HG03565 (cell line): ENCODE data around the gene PAQR9.

Source experiments
- ATAC-seq: cut with Tn5 transposase; IDR thresholded peaks from one replicate; pipeline ENCODE4 v1.9.1; 2021; ENCODE audit warnings: mild to moderate bottlenecking, moderate library complexity; ENCODE audit not compliant: unreplicated experiment

PAQR9 gene

GRCh38 chr3:142983318-142983717, 19.8 kb upstream of the PAQR9 start:
- no peak for ATAC-seq

GRCh38 chr3:142982038-142982773, 18.7 kb upstream of the PAQR9 start:
- ATAC-seq = no peak

- no peak for ATAC-seq
Measured at GRCh38 chr3:142981108-142981507, 17.6 kb upstream of the PAQR9 start.

GRCh38 chr3:142977399-142977728, 13.9 kb upstream of the PAQR9 start:
- ATAC-seq = no peak

- ATAC-seq = no peak
Measured at GRCh38 chr3:142976621-142977398, 13.3 kb upstream of the PAQR9 start.

- ATAC-seq = no peak
Measured at GRCh38 chr3:142975316-142975995, 12.0 kb upstream of the PAQR9 start.

- no peak for ATAC-seq
Measured at GRCh38 chr3:142973217-142974009, 9.9 kb upstream of the PAQR9 start.

- no peak for ATAC-seq
Measured at GRCh38 chr3:142972092-142972753, 8.7 kb upstream of the PAQR9 start.

- no peak for ATAC-seq
Measured at GRCh38 chr3:142971431-142971830, 8.0 kb upstream of the PAQR9 start.

GRCh38 chr3:142968319-142969025, 5.0 kb upstream of the PAQR9 start:
- ATAC-seq = no peak

GRCh38 chr3:142966808-142967207, 3.3 kb upstream of the PAQR9 start:
- ATAC-seq = no peak

GRCh38 chr3:142965581-142965980, 2.1 kb upstream of the PAQR9 start:
- ATAC-seq = no peak

GRCh38 chr3:142963234-142963515, 299 bp downstream of the PAQR9 start:
- ATAC-seq = no peak

GRCh38 chr3:142962520-142963233, 797 bp downstream of the PAQR9 start:
- no peak for ATAC-seq

GRCh38 chr3:142962175-142962519, 1.3 kb downstream of the PAQR9 start:
- ATAC-seq = no peak

GRCh38 chr3:142961539-142961938, 1.9 kb downstream of the PAQR9 start:
- ATAC-seq = no peak

- no peak for ATAC-seq
Measured at GRCh38 chr3:142960322-142960850, 3.1 kb downstream of the PAQR9 start.

GRCh38 chr3:142958707-142959106, 4.8 kb downstream of the PAQR9 start:
- ATAC-seq = no peak

- no peak for ATAC-seq
Measured at GRCh38 chr3:142953443-142953842, 10.0 kb downstream of the PAQR9 start.
